ENCODE results near the gene ABLIM1. TPM values are rescaled to one million over a fixed set of nuclear protein-coding genes. Genes with fewer than 3 reads are reported as not detected.
A peak's percentile ranks its signal among the peaks of the same experiment; 100 is the strongest.

The ABLIM1 gene
- total RNA-seq, 1 experiment from 2014 or later = 79.3 TPM

DNA sequence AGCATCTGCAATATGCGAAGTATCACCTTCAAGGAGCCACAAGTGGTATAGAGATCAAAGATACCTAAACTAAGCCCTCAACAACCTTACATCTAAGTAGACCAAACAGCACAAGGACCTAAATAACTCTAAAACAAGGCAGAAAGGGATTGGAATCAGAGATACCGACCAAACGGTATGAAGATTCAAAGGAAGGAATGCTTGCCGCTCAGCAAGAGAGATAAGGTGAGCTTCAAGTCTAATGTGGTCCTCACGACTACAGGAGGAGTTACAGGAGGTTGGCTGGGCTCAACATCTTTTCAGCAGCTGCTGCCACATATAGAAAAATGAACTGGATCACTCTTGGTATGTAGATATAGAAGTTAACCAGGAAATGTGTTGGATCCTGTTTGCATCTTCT is 11.6 kb downstream of the ABLIM1 start:
- Mint-ChIP-seq H3K9me3 (ENCODE audit: unreplicated experiment) (no peaks in the 10 kb centered on the region), H3K4me3 (ENCODE audit: unreplicated experiment) (peak overlapping the region; percentile 22), H3K4me1 (ENCODE audit: low read depth, unreplicated experiment) (peaks cover 54% of the 10 kb centered on the region), H3K27me3 (ENCODE audit: insufficient read depth, unreplicated experiment) (no peaks in the 10 kb centered on the region), H3K36me3 (ENCODE audit: insufficient read depth, unreplicated experiment) (peaks cover 6% of the 10 kb centered on the region), H3K27ac (ENCODE audit: unreplicated experiment) (peak overlapping the region; percentile 51)
- H3K36me3 ChIP-seq (ENCODE audit: control insufficient read depth, insufficient read depth, low read length) = no peaks in the 10 kb centered on the region
- no peak overlapping the region for H3K4me3 ChIP-seq (ENCODE audit: low read depth, low read length)
- peaks cover 61% of the 10 kb centered on the region for H3K4me1 ChIP-seq
- DNase-seq = peak in 1 of 2 experiments; percentile 49
- CTCF ChIA-PET = interaction anchor here (1.0 kb wide), 1 partner anchor 11 kb away, joined by 3 read pairs; no protein-coding TSS in a partner anchor
- intact Hi-C loops (cut with micrococcal nuclease; ENCODE audit: unreplicated experiment) = loop anchor here (1.0 kb wide), 2 partner anchors 9 to 12 kb away; no protein-coding TSS in a partner anchor
- no TSS peak for BruUV-seq (replicated peaks)
- POLR2A ChIA-PET = no interaction called here
- no peaks in the 10 kb centered on the region for H3K9me3 ChIP-seq
- H3K27me3 ChIP-seq (replicated peaks; ENCODE audit: control insufficient read depth, insufficient read depth, low read length) = no peaks in the 10 kb centered on the region
- TF ChIP-seq, protein P1, sequence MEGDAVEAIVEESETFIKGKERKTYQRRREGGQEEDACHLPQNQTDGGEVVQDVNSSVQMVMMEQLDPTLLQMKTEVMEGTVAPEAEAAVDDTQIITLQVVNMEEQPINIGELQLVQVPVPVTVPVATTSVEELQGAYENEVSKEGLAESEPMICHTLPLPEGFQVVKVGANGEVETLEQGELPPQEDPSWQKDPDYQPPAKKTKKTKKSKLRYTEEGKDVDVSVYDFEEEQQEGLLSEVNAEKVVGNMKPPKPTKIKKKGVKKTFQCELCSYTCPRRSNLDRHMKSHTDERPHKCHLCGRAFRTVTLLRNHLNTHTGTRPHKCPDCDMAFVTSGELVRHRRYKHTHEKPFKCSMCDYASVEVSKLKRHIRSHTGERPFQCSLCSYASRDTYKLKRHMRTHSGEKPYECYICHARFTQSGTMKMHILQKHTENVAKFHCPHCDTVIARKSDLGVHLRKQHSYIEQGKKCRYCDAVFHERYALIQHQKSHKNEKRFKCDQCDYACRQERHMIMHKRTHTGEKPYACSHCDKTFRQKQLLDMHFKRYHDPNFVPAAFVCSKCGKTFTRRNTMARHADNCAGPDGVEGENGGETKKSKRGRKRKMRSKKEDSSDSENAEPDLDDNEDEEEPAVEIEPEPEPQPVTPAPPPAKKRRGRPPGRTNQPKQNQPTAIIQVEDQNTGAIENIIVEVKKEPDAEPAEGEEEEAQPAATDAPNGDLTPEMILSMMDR (IDR thresholded peaks at IDR 0.05; ENCODE audit: insufficient read depth in 1 of 2, low read depth in 1 of 2, low read length in 1 of 2, severe bottlenecking in 1 of 2, unreplicated experiment in 1 of 2) = no peak

DNA sequence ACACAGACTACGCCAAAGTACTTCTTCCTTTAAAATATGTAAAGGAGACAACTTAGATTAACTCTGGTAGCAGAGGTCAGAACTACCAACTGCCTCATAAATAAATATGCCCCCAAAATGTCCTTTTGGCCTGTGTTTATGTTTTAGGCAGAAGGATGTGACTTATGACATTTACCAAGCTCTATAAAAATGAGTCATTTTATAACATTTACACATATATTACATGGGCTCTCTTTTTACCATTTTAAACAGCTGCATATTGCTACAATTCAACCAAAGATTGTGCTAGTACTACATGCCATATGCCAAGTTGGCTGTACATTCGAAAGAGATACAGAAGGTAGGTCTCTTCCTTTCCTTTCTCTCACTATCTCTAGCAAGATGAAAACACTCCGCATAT is 12.4 kb downstream of the ABLIM1 start:
- TF ChIP-seq, protein P1 (IDR thresholded peaks at IDR 0.05; ENCODE audit: insufficient read depth in 1 of 2, low read depth in 1 of 2, low read length in 1 of 2, severe bottlenecking in 1 of 2, unreplicated experiment in 1 of 2) = no peak
- Mint-ChIP-seq H3K36me3 (ENCODE audit: insufficient read depth, unreplicated experiment) (peaks cover 6% of the 10 kb centered on the region), H3K4me3 (ENCODE audit: unreplicated experiment) (no peak overlapping the region), H3K9me3 (ENCODE audit: unreplicated experiment) (no peaks in the 10 kb centered on the region), H3K27ac (ENCODE audit: unreplicated experiment) (peak overlapping the region; percentile 51), H3K27me3 (ENCODE audit: insufficient read depth, unreplicated experiment) (no peaks in the 10 kb centered on the region), H3K4me1 (ENCODE audit: low read depth, unreplicated experiment) (peaks cover 49% of the 10 kb centered on the region)
- Histone ChIP-seq H3K4me1 (peaks cover 56% of the 10 kb centered on the region), H3K36me3 (ENCODE audit: control insufficient read depth, insufficient read depth, low read length) (no peaks in the 10 kb centered on the region), H3K27me3 (replicated peaks; ENCODE audit: control insufficient read depth, insufficient read depth, low read length) (no peaks in the 10 kb centered on the region), H3K9me3 (no peaks in the 10 kb centered on the region), H3K4me3 (ENCODE audit: low read depth, low read length) (no peak overlapping the region)
- DNase-seq = no peak
- BruUV-seq (replicated peaks) = no TSS peak
- ChIA-PET POLR2A (no interaction called here), CTCF (no interaction called here)
- intact Hi-C loops (cut with micrococcal nuclease; ENCODE audit: unreplicated experiment) = loop anchor here (1.0 kb wide), 2 partner anchors 10 to 11 kb away; no protein-coding TSS in a partner anchor

DNA sequence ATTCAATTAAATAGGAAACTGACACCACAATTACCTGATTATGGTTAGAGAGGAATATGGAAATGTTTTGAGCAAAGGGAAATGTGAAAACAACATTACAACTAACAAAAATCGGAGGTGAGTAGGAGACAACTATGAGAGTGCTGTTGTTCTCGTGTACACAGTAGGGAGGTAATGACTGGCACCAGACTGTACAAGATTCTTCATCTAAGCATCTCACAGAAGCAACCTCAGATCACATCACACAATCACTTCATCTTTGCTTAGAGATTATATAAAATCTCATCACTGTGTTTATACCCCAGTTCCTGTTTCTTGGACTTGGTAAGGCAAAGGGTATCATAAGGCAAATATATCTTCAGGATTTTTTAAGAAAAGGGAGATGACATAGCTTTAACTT is 14.9 kb downstream of the ABLIM1 start:
- no peak overlapping the region for H3K4me3 ChIP-seq (ENCODE audit: low read depth, low read length)
- H3K27me3 ChIP-seq (replicated peaks; ENCODE audit: control insufficient read depth, insufficient read depth, low read length) = no peaks in the 10 kb centered on the region
- intact Hi-C loops (cut with micrococcal nuclease; ENCODE audit: unreplicated experiment) = no loop called here
- no peak overlapping the region for H3K4me3 Mint-ChIP-seq (ENCODE audit: unreplicated experiment)
- BruUV-seq (replicated peaks) = no TSS peak
- TF ChIP-seq, protein P1 (IDR thresholded peaks at IDR 0.05; ENCODE audit: insufficient read depth in 1 of 2, low read depth in 1 of 2, low read length in 1 of 2, severe bottlenecking in 1 of 2, unreplicated experiment in 1 of 2) = no peak
- DNase-seq = no peak
- ChIA-PET CTCF (no interaction called here), POLR2A (no interaction called here)
- no peaks in the 10 kb centered on the region for H3K36me3 Mint-ChIP-seq (ENCODE audit: insufficient read depth, unreplicated experiment)
- H3K4me1 Mint-ChIP-seq (ENCODE audit: low read depth, unreplicated experiment) = peaks cover 36% of the 10 kb centered on the region
- H3K36me3 ChIP-seq (ENCODE audit: control insufficient read depth, insufficient read depth, low read length) = no peaks in the 10 kb centered on the region
- no peaks in the 10 kb centered on the region for H3K9me3 ChIP-seq
- H3K27me3 Mint-ChIP-seq (ENCODE audit: insufficient read depth, unreplicated experiment) = no peaks in the 10 kb centered on the region
- no peaks in the 10 kb centered on the region for H3K9me3 Mint-ChIP-seq (ENCODE audit: unreplicated experiment)
- H3K4me1 ChIP-seq = peaks cover 41% of the 10 kb centered on the region
- H3K27ac Mint-ChIP-seq (ENCODE audit: unreplicated experiment) = no peak overlapping the region
